Duodenal mucosa (tissue), 2 donors: Measurements from ENCODE around the gene ELP4.
"Not testable (repeated sequence)": the region's sequence is repeated elsewhere in the genome, so short reads cannot be mapped to it uniquely, and the experiment has no call there.

ENCODE experiments used
- H3K27ac ChIP-seq: one replicate; pipeline ENCODE4 v1.7.0; 2013; ENCODE audit warnings: low read depth, low read length
- H3K27me3 ChIP-seq, 2 donors: one replicate each; pipeline ENCODE4 v1.7.0; 2013; ENCODE audit warnings: low read length in 2 of 2, control low read depth in 1 of 2; ENCODE audit not compliant: insufficient read depth in 2 of 2, control insufficient read depth in 1 of 2
- H3K36me3 ChIP-seq, 2 donors: one replicate each; pipeline ENCODE4 v1.7.0; 2013; ENCODE audit warnings: low read length in 2 of 2, control low read depth in 1 of 2; ENCODE audit not compliant: insufficient read depth in 2 of 2, control insufficient read depth in 1 of 2
- H3K4me1 ChIP-seq, 2 donors: one replicate each; pipeline ENCODE4 v1.7.0; 2013; ENCODE audit warnings: low read length in 2 of 2, control low read depth in 1 of 2; ENCODE audit not compliant: insufficient read depth in 2 of 2, control insufficient read depth in 1 of 2
- H3K4me3 ChIP-seq, 2 donors: one replicate each; pipeline ENCODE4 v1.7.0; 2013; ENCODE audit warnings: low read length in 2 of 2, low read depth in 1 of 2
- H3K9ac ChIP-seq, 2 donors: one replicate each; pipeline ENCODE4 v1.7.0; 2013; ENCODE audit warnings: low read length in 2 of 2, low read depth in 1 of 2
- H3K9me3 ChIP-seq, 2 donors: one replicate each; pipeline ENCODE4 v1.7.0; 2013; ENCODE audit warnings: low read length in 2 of 2, control low read depth in 1 of 2; ENCODE audit not compliant: control insufficient read depth in 1 of 2

ELP4 gene

DNA sequence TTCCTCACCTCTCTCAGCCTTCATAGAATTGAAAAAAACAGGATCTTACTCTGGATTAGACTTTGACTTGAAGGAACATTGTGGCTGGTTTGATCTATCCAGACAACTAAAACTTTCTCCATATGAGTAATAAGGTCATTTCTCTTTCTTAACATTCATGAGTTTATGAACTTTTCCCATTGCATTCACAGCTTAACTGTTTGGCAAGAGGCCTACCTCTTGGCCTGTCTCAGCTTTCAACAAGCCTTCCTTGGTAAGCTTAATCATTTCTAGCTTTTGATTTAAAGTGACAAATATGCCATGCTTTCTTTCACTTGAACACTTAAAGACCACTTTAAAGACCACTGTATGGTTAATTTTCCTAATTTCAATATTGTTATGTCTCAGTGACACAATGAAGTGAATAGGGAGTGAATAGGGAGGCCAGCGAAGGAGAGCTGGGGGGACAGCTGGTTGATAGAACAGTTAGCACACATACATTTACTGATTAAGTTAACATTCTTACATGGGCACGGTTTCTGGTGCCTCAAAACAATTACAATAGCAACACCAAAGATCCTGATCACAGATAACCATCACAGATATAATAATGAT, 17.1 kb upstream of the ELP4 start:
- Histone ChIP-seq H3K9me3 (no peaks in the 10 kb centered on the region), H3K36me3 (no peaks in the 10 kb centered on the region), H3K27ac (no peak overlapping the region), H3K27me3 (no peaks in the 10 kb centered on the region), H3K4me3 (no peak overlapping the region), H3K4me1 (no peaks in the 10 kb centered on the region), H3K9ac (no peak overlapping the region)

DNA sequence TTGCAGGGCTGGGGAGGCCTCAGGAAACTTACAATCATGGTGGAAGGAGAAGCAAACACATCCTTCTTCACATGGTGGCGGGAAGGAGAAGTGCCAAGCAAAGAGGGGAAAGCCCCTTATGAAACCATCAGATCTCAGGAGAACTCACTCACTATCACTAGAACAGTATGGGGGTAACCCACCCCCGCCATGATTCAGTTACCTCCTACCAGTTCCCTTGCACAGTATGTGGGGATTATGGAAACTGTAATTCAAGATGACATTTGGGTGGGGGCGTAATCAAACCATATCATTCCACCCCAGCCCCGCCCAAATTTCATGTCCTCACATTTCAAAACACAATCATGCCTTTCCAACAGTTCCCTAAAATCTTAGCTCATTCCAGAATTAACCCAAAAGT, 16.3 kb upstream of the ELP4 start:
- H3K36me3 ChIP-seq, result no peaks in the 10 kb centered on the region
- H3K27ac ChIP-seq, result no peak overlapping the region
- H3K27me3 ChIP-seq, result no peaks in the 10 kb centered on the region
- H3K4me3 ChIP-seq, result no peak overlapping the region
- no peaks in the 10 kb centered on the region for H3K4me1 ChIP-seq
- H3K9me3 ChIP-seq, result no peaks in the 10 kb centered on the region
- no peak overlapping the region for H3K9ac ChIP-seq

- H3K27ac ChIP-seq, H3K9me3 ChIP-seq, H3K9ac ChIP-seq, H3K4me3 ChIP-seq, H3K27me3 ChIP-seq, H3K36me3 ChIP-seq, H3K4me1 ChIP-seq: not testable (repeated sequence)
These were observed 15.8 kb upstream of the ELP4 start for GRCh38 chr11:31493762-31494161.

DNA sequence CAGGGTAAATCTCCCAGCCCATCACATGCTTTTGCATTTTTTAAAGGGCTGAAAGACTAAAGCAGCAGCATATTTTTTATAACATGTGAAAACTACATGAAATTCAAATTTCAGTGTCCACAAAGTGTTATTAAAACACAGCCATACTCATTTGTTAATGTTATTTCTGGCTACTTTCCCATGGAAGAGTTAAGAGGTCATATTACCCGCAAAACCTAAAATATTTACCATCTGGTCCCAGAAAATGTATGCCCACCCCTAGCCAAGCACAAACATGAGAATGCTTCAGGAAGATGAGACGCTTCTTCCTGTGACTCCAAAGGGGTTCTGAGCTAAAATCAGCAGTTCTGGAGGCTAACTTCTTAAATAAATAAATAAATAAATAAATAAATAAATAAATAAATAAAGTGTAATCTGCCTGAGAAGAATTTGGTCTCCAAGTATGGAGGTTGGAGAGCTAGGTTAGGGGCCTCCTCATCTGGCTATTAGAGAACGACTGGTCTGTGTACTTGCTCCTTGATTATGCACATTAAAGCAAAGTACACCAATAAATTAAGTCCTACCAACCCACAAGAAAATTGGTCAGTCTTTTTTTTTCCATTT, 9.9 kb upstream of the ELP4 start:
- Histone ChIP-seq H3K4me1 (no peaks in the 10 kb centered on the region), H3K9ac (no peak overlapping the region), H3K27me3 (no peaks in the 10 kb centered on the region), H3K4me3 (no peak overlapping the region), H3K36me3 (no peaks in the 10 kb centered on the region), H3K9me3 (no peaks in the 10 kb centered on the region), H3K27ac (no peak overlapping the region)

DNA sequence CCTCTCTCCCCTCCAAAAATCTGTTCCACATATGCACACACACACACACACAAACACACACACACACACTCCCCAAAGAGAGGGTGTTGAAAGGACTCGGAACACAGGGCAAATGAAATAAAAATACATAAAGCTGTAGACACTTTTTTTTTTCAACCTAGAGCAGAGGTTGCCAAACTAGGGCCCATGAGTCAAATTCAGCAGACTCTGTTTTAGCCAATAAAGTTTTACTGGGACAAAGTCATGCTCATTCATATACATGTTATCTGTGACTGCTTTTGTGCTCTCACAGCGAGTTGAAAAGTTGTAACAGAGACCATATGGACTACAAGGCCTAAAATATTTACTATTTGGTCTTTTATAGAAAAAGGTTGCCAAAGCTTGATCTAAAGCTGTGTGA, 9.0 kb upstream of the ELP4 start:
- peaks cover 0 to 2% of the 10 kb centered on the region in 2 donors for H3K36me3 ChIP-seq
- H3K9me3 ChIP-seq, result no peaks in the 10 kb centered on the region
- H3K4me3 ChIP-seq, result no peak overlapping the region
- H3K27ac ChIP-seq, result no peak overlapping the region
- H3K4me1 ChIP-seq, result no peaks in the 10 kb centered on the region
- no peaks in the 10 kb centered on the region for H3K27me3 ChIP-seq
- no peak overlapping the region for H3K9ac ChIP-seq

GRCh38 chr11:31509051-31509428, 527 bp upstream of the ELP4 start:
- no peaks in the 10 kb centered on the region for H3K27me3 ChIP-seq
- H3K27ac ChIP-seq, result no peak overlapping the region
- H3K4me1 ChIP-seq, result peaks cover 7 to 25% of the 10 kb centered on the region in 2 donors
- H3K4me3 ChIP-seq, result peak overlapping the region; percentile 95 to 99
- H3K9me3 ChIP-seq, result no peaks in the 10 kb centered on the region
- H3K9ac ChIP-seq, result peak overlapping the region; percentile 79 to 97
- H3K36me3 ChIP-seq, result peaks cover 0 to 2% of the 10 kb centered on the region in 2 donors

GRCh38 chr11:31512117-31512516, 2.5 kb downstream of the ELP4 start:
- Histone ChIP-seq H3K9me3 (no peaks in the 10 kb centered on the region), H3K27ac (no peak overlapping the region), H3K4me1 (peaks cover 7 to 25% of the 10 kb centered on the region in 2 donors), H3K9ac (no peak overlapping the region), H3K36me3 (no peaks in the 10 kb centered on the region), H3K4me3 (no peak overlapping the region), H3K27me3 (no peaks in the 10 kb centered on the region)

DNA sequence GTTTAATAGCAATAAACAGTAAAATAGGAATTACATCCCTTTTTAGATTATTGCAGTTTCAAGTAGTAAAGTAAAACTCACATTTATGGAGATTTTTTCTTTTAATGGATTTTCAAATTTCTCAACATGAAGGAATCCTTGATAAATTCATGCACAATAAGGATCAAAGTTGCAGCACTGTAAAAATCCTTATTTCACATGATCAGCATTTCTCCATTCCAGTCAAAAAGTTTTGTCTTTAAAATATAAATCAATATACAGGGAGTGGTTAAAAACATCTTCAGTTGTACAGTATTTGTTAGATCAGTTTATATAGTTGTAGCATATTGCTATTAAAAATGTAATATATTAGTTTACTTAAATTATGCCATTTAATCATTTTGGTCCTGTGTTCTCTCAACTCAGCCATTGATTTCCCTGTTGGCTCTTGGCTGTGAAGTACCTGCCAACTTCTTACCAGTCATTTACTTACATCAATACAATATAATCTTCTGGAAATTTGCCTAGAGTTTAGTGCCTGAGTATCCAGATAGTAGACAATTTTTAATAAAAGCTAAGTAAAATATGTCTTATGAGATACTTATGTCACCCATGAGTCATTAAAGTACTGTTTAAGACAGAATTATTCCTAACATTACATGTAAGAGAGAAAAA, 12.1 kb downstream of the ELP4 start:
- Histone ChIP-seq H3K27me3 (no peaks in the 10 kb centered on the region), H3K36me3 (no peaks in the 10 kb centered on the region), H3K9ac (no peak overlapping the region), H3K4me1 (no peaks in the 10 kb centered on the region), H3K4me3 (no peak overlapping the region), H3K27ac (no peak overlapping the region), H3K9me3 (peaks cover 0 to 4% of the 10 kb centered on the region in 2 donors)

DNA sequence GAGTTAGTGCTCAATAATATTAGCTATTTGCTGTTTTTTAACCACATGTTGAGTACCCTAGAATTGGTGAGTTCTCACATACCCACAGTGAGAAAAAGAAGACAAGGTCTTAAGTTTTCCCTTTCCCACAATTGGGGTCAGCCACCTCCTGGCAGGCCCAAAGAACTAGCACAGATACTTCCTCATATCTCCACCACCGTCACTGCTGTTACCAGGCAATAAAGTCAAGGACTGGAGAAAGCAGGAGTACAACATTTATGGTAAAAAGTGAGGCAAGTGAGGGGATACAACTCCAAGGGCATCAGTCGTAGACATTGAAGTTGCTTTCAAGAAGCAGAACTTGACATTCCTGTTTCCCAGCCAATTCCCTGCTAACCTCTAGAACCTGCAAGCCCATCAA, 19.6 kb downstream of the ELP4 start:
- H3K9me3 ChIP-seq, result peaks cover 0 to 1% of the 10 kb centered on the region in 2 donors
- no peaks in the 10 kb centered on the region for H3K27me3 ChIP-seq
- no peak overlapping the region for H3K27ac ChIP-seq
- H3K4me1 ChIP-seq, result no peaks in the 10 kb centered on the region
- H3K4me3 ChIP-seq, result no peak overlapping the region
- no peak overlapping the region for H3K9ac ChIP-seq
- no peaks in the 10 kb centered on the region for H3K36me3 ChIP-seq

- no peaks in the 10 kb centered on the region for H3K36me3 ChIP-seq
- no peak overlapping the region for H3K27ac ChIP-seq
- no peaks in the 10 kb centered on the region for H3K27me3 ChIP-seq
- no peaks in the 10 kb centered on the region for H3K4me1 ChIP-seq
- no peaks in the 10 kb centered on the region for H3K9me3 ChIP-seq
- no peak overlapping the region for H3K4me3 ChIP-seq
- no peak overlapping the region for H3K9ac ChIP-seq
These were observed 20.1 kb downstream of the ELP4 start for GRCh38 chr11:31529701-31530100.
